Suprapubic skin (tissue), 4 donors: ENCODE results near the gene MTREX.

Experiments
- CTCF ChIP-seq, 2 donors: fragments of 200-600 bp in 1 of 2; fragments of 450-650 bp in 1 of 2; sonication (generic) in 1 of 2; IDR thresholded peaks; one replicate each; pipeline ENCODE4 v1.5.1; 2016 to 2019; ENCODE audit warnings: antibody characterized with exemption in 2 of 2, mild to moderate bottlenecking in 1 of 2, moderate library complexity in 1 of 2
- POLR2A ChIP-seq, 2 donors: fragments of 450-650 bp; IDR thresholded peaks; one replicate each; pipeline ENCODE4 v1.6.1; 2017; ENCODE audit warnings: antibody characterized with exemption in 2 of 2, mild to moderate bottlenecking in 2 of 2, moderate library complexity in 2 of 2
- POLR2AphosphoS5 ChIP-seq, 3 donors: sonication (generic); formaldehyde crosslinking; IDR thresholded peaks; one replicate each; pipeline ENCODE4 v1.6.1; 2017; ENCODE audit warnings: antibody characterized with exemption in 3 of 3

GRCh38 chr5:55467862-55468551 is 160.2 kb downstream of the MTREX start:
- TF ChIP-seq POLR2AphosphoS5 (IDR thresholded peaks at IDR 0.05) (no peak), CTCF (IDR thresholded peaks at IDR 0.05) (no peak), POLR2A (IDR thresholded peaks at IDR 0.05) (no peak)
